NCI-H2196 treated with DMSO at 0.1 percent for 48 hours (cell line): ENCODE measurements around the gene KRTAP26-1.

Experiments used
- DNase-seq: peaks from one replicate; lab custom pipeline; 2025; ENCODE audit not compliant: unreplicated experiment; lab: John Stamatoyannopoulos, UW

Gene KRTAP26-1

GRCh38 chr21:30271611-30272010 lies 48.5 kb downstream of the KRTAP26-1 start:
- no peak for DNase-seq

- DNase-seq: no peak
Observed at GRCh38 chr21:30271156-30271555, 49.0 kb downstream of the KRTAP26-1 start.

- DNase-seq: no peak
Observed at GRCh38 chr21:30269803-30270530, 50.1 kb downstream of the KRTAP26-1 start.
